ENCODE results near the gene PNPLA7. TPM values are rescaled to one million over a fixed set of nuclear protein-coding genes. Genes with fewer than 3 reads are reported as not detected.

PNPLA7 gene
- total and polyA plus RNA-seq, 10 of the 15 experiments (the other 5 are each of a cell fraction or from before 2014, with no cell fraction given), result 0.04 to 0.85 (median 0.19) TPM; not detected in 1

GRCh38 chr9:137422604-137423513 lies 127.3 kb downstream of the PNPLA7 start, which contains the start of the genes EXD3 and NOXA1 (continued):
- TF ChIP-seq CREM (IDR thresholded peaks at IDR 0.05; ENCODE audit: low read depth), result 0 out of 2 replicates have a peak, but pooled peaks have one; percentile 49
- peak; percentile 93; the same call in 1 of the 2 replicates for TF ChIP-seq SMARCA5 (IDR thresholded peaks at IDR 0.05)
- TF ChIP-seq EED (IDR thresholded peaks at IDR 0.05; ENCODE audit: low read depth), result no peak
- TF ChIP-seq PML (IDR thresholded peaks at IDR 0.05; ENCODE audit: low read length), result no peak
- no peak for TF ChIP-seq MTA2 (IDR thresholded peaks at IDR 0.05; ENCODE audit: low read depth)
- TF ChIP-seq TAF1 (IDR thresholded peaks at IDR 0.05; ENCODE audit: borderline replicate concordance, low read depth, low read length), result peak; percentile 81; the same call in 1 of the 2 replicates
- TF ChIP-seq, protein P1, sequence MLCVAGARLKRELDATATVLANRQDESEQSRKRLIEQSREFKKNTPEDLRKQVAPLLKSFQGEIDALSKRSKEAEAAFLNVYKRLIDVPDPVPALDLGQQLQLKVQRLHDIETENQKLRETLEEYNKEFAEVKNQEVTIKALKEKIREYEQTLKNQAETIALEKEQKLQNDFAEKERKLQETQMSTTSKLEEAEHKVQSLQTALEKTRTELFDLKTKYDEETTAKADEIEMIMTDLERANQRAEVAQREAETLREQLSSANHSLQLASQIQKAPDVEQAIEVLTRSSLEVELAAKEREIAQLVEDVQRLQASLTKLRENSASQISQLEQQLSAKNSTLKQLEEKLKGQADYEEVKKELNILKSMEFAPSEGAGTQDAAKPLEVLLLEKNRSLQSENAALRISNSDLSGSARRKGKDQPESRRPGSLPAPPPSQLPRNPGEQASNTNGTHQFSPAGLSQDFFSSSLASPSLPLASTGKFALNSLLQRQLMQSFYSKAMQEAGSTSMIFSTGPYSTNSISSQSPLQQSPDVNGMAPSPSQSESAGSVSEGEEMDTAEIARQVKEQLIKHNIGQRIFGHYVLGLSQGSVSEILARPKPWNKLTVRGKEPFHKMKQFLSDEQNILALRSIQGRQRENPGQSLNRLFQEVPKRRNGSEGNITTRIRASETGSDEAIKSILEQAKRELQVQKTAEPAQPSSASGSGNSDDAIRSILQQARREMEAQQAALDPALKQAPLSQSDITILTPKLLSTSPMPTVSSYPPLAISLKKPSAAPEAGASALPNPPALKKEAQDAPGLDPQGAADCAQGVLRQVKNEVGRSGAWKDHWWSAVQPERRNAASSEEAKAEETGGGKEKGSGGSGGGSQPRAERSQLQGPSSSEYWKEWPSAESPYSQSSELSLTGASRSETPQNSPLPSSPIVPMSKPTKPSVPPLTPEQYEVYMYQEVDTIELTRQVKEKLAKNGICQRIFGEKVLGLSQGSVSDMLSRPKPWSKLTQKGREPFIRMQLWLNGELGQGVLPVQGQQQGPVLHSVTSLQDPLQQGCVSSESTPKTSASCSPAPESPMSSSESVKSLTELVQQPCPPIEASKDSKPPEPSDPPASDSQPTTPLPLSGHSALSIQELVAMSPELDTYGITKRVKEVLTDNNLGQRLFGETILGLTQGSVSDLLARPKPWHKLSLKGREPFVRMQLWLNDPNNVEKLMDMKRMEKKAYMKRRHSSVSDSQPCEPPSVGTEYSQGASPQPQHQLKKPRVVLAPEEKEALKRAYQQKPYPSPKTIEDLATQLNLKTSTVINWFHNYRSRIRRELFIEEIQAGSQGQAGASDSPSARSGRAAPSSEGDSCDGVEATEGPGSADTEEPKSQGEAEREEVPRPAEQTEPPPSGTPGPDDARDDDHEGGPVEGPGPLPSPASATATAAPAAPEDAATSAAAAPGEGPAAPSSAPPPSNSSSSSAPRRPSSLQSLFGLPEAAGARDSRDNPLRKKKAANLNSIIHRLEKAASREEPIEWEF (IDR thresholded peaks at IDR 0.05; ENCODE audit: insufficient replicate concordance, low read depth, low read length), result no peak
- peak; percentile 77; the same call in 1 of the 2 replicates for TF ChIP-seq ASH2L (IDR thresholded peaks at IDR 0.05; ENCODE audit: borderline replicate concordance, low read depth)
- TF ChIP-seq MEF2B (IDR thresholded peaks at IDR 0.05; ENCODE audit: partially characterized antibody, poor library complexity, severe bottlenecking), result peak; percentile 15
- peak; percentile 58 for TF ChIP-seq ZNF24 (IDR thresholded peaks at IDR 0.05)
- TF ChIP-seq RB1 (IDR thresholded peaks at IDR 0.05; ENCODE audit: borderline replicate concordance), result peak; percentile 96; the same call in 1 of the 2 replicates
- TF ChIP-seq TARDBP (IDR thresholded peaks at IDR 0.05; ENCODE audit: borderline replicate concordance), result peak; percentile 77; the same call in 1 of the 2 replicates
- TF ChIP-seq RAD51 (IDR thresholded peaks at IDR 0.05), result no peak
- TF ChIP-seq JUNB (IDR thresholded peaks at IDR 0.05), result no peak
- TF ChIP-seq, protein P2, sequence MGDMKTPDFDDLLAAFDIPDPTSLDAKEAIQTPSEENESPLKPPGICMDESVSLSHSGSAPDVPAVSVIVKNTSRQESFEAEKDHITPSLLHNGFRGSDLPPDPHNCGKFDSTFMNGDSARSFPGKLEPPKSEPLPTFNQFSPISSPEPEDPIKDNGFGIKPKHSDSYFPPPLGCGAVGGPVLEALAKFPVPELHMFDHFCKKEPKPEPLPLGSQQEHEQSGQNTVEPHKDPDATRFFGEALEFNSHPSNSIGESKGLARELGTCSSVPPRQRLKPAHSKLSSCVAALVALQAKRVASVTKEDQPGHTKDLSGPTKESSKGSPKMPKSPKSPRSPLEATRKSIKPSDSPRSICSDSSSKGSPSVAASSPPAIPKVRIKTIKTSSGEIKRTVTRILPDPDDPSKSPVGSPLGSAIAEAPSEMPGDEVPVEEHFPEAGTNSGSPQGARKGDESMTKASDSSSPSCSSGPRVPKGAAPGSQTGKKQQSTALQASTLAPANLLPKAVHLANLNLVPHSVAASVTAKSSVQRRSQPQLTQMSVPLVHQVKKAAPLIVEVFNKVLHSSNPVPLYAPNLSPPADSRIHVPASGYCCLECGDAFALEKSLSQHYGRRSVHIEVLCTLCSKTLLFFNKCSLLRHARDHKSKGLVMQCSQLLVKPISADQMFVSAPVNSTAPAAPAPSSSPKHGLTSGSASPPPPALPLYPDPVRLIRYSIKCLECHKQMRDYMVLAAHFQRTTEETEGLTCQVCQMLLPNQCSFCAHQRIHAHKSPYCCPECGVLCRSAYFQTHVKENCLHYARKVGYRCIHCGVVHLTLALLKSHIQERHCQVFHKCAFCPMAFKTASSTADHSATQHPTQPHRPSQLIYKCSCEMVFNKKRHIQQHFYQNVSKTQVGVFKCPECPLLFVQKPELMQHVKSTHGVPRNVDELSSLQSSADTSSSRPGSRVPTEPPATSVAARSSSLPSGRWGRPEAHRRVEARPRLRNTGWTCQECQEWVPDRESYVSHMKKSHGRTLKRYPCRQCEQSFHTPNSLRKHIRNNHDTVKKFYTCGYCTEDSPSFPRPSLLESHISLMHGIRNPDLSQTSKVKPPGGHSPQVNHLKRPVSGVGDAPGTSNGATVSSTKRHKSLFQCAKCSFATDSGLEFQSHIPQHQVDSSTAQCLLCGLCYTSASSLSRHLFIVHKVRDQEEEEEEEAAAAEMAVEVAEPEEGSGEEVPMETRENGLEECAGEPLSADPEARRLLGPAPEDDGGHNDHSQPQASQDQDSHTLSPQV (IDR thresholded peaks at IDR 0.05), result peak; percentile 79
- TF ChIP-seq SP1 (IDR thresholded peaks at IDR 0.05; ENCODE audit: low read depth, low read length), result peak; percentile 76
- TF ChIP-seq, protein P3, sequence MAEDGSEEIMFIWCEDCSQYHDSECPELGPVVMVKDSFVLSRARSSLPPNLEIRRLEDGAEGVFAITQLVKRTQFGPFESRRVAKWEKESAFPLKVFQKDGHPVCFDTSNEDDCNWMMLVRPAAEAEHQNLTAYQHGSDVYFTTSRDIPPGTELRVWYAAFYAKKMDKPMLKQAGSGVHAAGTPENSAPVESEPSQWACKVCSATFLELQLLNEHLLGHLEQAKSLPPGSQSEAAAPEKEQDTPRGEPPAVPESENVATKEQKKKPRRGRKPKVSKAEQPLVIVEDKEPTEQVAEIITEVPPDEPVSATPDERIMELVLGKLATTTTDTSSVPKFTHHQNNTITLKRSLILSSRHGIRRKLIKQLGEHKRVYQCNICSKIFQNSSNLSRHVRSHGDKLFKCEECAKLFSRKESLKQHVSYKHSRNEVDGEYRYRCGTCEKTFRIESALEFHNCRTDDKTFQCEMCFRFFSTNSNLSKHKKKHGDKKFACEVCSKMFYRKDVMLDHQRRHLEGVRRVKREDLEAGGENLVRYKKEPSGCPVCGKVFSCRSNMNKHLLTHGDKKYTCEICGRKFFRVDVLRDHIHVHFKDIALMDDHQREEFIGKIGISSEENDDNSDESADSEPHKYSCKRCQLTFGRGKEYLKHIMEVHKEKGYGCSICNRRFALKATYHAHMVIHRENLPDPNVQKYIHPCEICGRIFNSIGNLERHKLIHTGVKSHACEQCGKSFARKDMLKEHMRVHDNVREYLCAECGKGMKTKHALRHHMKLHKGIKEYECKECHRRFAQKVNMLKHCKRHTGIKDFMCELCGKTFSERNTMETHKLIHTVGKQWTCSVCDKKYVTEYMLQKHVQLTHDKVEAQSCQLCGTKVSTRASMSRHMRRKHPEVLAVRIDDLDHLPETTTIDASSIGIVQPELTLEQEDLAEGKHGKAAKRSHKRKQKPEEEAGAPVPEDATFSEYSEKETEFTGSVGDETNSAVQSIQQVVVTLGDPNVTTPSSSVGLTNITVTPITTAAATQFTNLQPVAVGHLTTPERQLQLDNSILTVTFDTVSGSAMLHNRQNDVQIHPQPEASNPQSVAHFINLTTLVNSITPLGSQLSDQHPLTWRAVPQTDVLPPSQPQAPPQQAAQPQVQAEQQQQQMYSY (CRISPR knock-in tag; IDR thresholded peaks at IDR 0.05), result no peak

Measured in GM12878 (cell line).